IMR-90 (cell line): ENCODE measurements around the gene FOXO6. TPM values are rescaled to one million over a fixed set of nuclear protein-coding genes. Genes with fewer than 3 reads are reported as not detected.

Source experiments
- ATAC-seq: fragments of 200-7000 bp; cut with Tn5 transposase; 2 replicates; pipeline ENCODE4 v1.9.1; 2020; ENCODE audit warnings: low read depth, mild to moderate bottlenecking, moderate library complexity
- BruUV-seq: library from RNA; stranded (reverse); fragments of 400-500 nt; replicated peaks from 2 replicates; lab custom pipeline; 2021; lab: Mats Ljungman, UMichigan
- CTCF ChIA-PET: fragments of 300-600 bp; formaldehyde crosslinking; extraction: SDS; loops from one replicate; lab custom pipeline; 2021; ENCODE audit warnings: antibody characterized with exemption; lab: Yijun Ruan, JAX
- POLR2A ChIA-PET: fragments of 300-600 bp; sonication (Branson Sonifier 250); formaldehyde crosslinking; loops from one replicate; lab custom pipeline; 2022; ENCODE audit warnings: antibody characterized with exemption; ENCODE audit not compliant: unreplicated experiment; lab: Charles Lee
- DNase-seq: peaks from one replicate; pipeline ENCODE4 v3.0.0; 2013
- H2AFZ ChIP-seq: replicated peaks from 2 replicates; pipeline ENCODE3; 2013; ENCODE audit warnings: low read length, mild to moderate bottlenecking; ENCODE audit not compliant: poor library complexity
- H2AK5ac ChIP-seq: 2 replicates; pipeline ENCODE4 v1.6.1; 2013; ENCODE audit warnings: low read depth, low read length, inconsistent platforms
- H2AK9ac ChIP-seq: replicated peaks from 2 replicates; pipeline ENCODE3; 2013; ENCODE audit warnings: mild to moderate bottlenecking, low read depth, low read length, moderate library complexity; ENCODE audit not compliant: poor library complexity
- H2BK120ac ChIP-seq: 2 replicates; pipeline ENCODE4 v1.6.1; 2013; ENCODE audit warnings: low read depth, low read length, inconsistent platforms
- H2BK15ac ChIP-seq: 3 replicates; pipeline ENCODE4 v1.6.1; 2013; ENCODE audit warnings: low read depth, low read length, inconsistent platforms
- H2BK20ac ChIP-seq: 2 replicates; pipeline ENCODE4 v1.6.1; 2013; ENCODE audit warnings: low read depth, mild to moderate bottlenecking, inconsistent platforms, low read length, moderate library complexity
- H2BK5ac ChIP-seq: 2 replicates; pipeline ENCODE4 v1.6.1; 2013; ENCODE audit warnings: mild to moderate bottlenecking, low read depth, low read length, inconsistent platforms; ENCODE audit not compliant: poor library complexity, severe bottlenecking
- H3K14ac ChIP-seq: replicated peaks from 2 replicates; pipeline ENCODE4 v1.6.1; 2013; ENCODE audit warnings: low read depth, low read length, inconsistent platforms
- H3K18ac ChIP-seq: 2 replicates; pipeline ENCODE4 v1.6.1; 2013; ENCODE audit warnings: low read depth, low read length, control low read depth
- H3K23ac ChIP-seq: 2 replicates; pipeline ENCODE4 v1.6.1; 2013; ENCODE audit warnings: low read depth, low read length, inconsistent platforms
- H3K27ac ChIP-seq: 2 replicates; pipeline ENCODE4 v1.5.1; 2013; ENCODE audit warnings: mild to moderate bottlenecking, control low read depth, low read length; ENCODE audit not compliant: insufficient read depth
- H3K27me3 ChIP-seq: 2 replicates; pipeline ENCODE4 v1.6.1; 2013; ENCODE audit warnings: low read length; ENCODE audit not compliant: control insufficient read depth, insufficient read depth
- H3K36me3 ChIP-seq: 2 replicates; pipeline ENCODE4 v1.6.1; 2013; ENCODE audit warnings: low read length, mixed read lengths; ENCODE audit not compliant: control insufficient read depth, insufficient read depth
- H3K4ac ChIP-seq: 2 replicates; pipeline ENCODE4 v1.6.1; 2013; ENCODE audit warnings: low read depth, low read length, inconsistent platforms
- H3K4me1 ChIP-seq: 2 replicates; pipeline ENCODE4 v1.6.1; 2013; ENCODE audit warnings: low read length, mixed read lengths; ENCODE audit not compliant: control insufficient read depth, insufficient read depth
- H3K4me2 ChIP-seq: 2 replicates; pipeline ENCODE4 v1.6.1; 2013; ENCODE audit warnings: low read depth, mild to moderate bottlenecking, control low read depth, low read length, moderate library complexity
- H3K4me3 ChIP-seq: 2 replicates; pipeline ENCODE4 v1.5.1; 2013; ENCODE audit warnings: low read depth, mild to moderate bottlenecking, control low read depth, low read length, moderate library complexity; ENCODE audit not compliant: insufficient read depth
- H3K56ac ChIP-seq: 2 replicates; pipeline ENCODE4 v1.6.1; 2013; ENCODE audit warnings: low read length, inconsistent platforms; ENCODE audit not compliant: insufficient read depth; ENCODE audit errors: extremely low read depth
- H3K79me1 ChIP-seq, 2 experiments: 2 replicates each; pipeline ENCODE4 v1.6.1; 2013; ENCODE audit warnings: low read length in 2 of 2, inconsistent platforms in 1 of 2, low read depth in 1 of 2
- H3K9ac ChIP-seq: 2 replicates; pipeline ENCODE4 v1.6.1; 2013; ENCODE audit warnings: low read depth, low read length, control low read depth
- H3K9me1 ChIP-seq: 2 replicates; pipeline ENCODE4 v1.6.1; 2013; ENCODE audit warnings: low read length, inconsistent platforms; ENCODE audit not compliant: insufficient read depth
- H3K9me3 ChIP-seq: 2 replicates; pipeline ENCODE4 v1.6.1; 2013; ENCODE audit warnings: low read length; ENCODE audit not compliant: control insufficient read depth, insufficient read depth
- H4K20me1 ChIP-seq: 2 replicates; pipeline ENCODE4 v1.6.1; 2013; ENCODE audit warnings: low read length, inconsistent platforms; ENCODE audit not compliant: insufficient read depth
- H4K5ac ChIP-seq: 2 replicates; pipeline ENCODE4 v1.6.1; 2013; ENCODE audit warnings: mild to moderate bottlenecking, low read depth, low read length, control low read depth
- H4K8ac ChIP-seq, 2 experiments: 2 replicates each; pipeline ENCODE4 v1.6.1; 2013; ENCODE audit warnings: low read depth in 2 of 2, low read length in 2 of 2, control low read depth in 1 of 2, inconsistent platforms in 1 of 2
- H4K91ac ChIP-seq: 2 replicates; pipeline ENCODE4 v1.6.1; 2013; ENCODE audit warnings: low read depth, low read length, inconsistent platforms; ENCODE audit not compliant: insufficient read depth
- BHLHE40 ChIP-seq: fragments of 150-350 bp; IDR thresholded peaks from 2 replicates; pipeline ENCODE4 v1.6.1; 2016; ENCODE audit warnings: mild to moderate bottlenecking, low read depth, low read length
- CEBPB ChIP-seq: IDR thresholded peaks from 2 replicates; pipeline ENCODE4 v1.6.1; 2012; ENCODE audit warnings: low read depth, low read length, improper control_type of control experiment
- CHD1 ChIP-seq: IDR thresholded peaks from 2 replicates; pipeline ENCODE4 v1.6.1; 2012; ENCODE audit warnings: low read depth, low read length, improper control_type of control experiment
- FOS ChIP-seq: fragments of 150-350 bp; IDR thresholded peaks from 2 replicates; pipeline ENCODE4 v1.6.1; 2016; ENCODE audit warnings: low read depth, low read length
- MAFK ChIP-seq: IDR thresholded peaks from 2 replicates; pipeline ENCODE4 v1.6.1; 2012; ENCODE audit warnings: low read depth, low read length, improper control_type of control experiment
- MAZ ChIP-seq: IDR thresholded peaks from 2 replicates; pipeline ENCODE4 v1.6.1; 2012; ENCODE audit warnings: low read depth, mild to moderate bottlenecking, low read length, improper control_type of control experiment, moderate library complexity, borderline replicate concordance
- MXI1 ChIP-seq: IDR thresholded peaks from 2 replicates; pipeline ENCODE4 v1.6.1; 2012; ENCODE audit warnings: low read depth, mild to moderate bottlenecking, low read length, moderate library complexity, borderline replicate concordance
- POLR2A ChIP-seq: IDR thresholded peaks from 2 replicates; pipeline ENCODE4 v1.6.1; 2012; ENCODE audit warnings: mild to moderate bottlenecking, low read depth, low read length
- RAD21 ChIP-seq: IDR thresholded peaks from 2 replicates; pipeline ENCODE4 v1.6.1; 2012; ENCODE audit warnings: low read length, improper control_type of control experiment
- RCOR1 ChIP-seq: IDR thresholded peaks from 2 replicates; pipeline ENCODE4 v1.6.1; 2012; ENCODE audit warnings: mild to moderate bottlenecking, low read length, improper control_type of control experiment; ENCODE audit not compliant: insufficient replicate concordance
- RFX5 ChIP-seq: IDR thresholded peaks from 2 replicates; pipeline ENCODE4 v1.8.0; 2012; ENCODE audit warnings: low read depth, mild to moderate bottlenecking, low read length, moderate library complexity
- SMC3 ChIP-seq: fragments of 150-350 bp; IDR thresholded peaks from 2 replicates; pipeline ENCODE4 v1.6.1; 2016; ENCODE audit warnings: low read depth, mild to moderate bottlenecking, antibody characterized with exemption, low read length, moderate library complexity
- WGBS, 2 experiments: methylation state at CpG; one replicate each; pipeline versions ENCODE4 v1.1.5 to v1.1.7; 2013; ENCODE audit warnings: missing lambda C conversion rate in 2 of 2; ENCODE audit not compliant: insufficient read length in 1 of 2; ENCODE audit errors: extremely low coverage in 2 of 2; 5-methylcytosine and 5-hydroxymethylcytosine counted together
- dilution Hi-C: fragments of 300-500 bp; cut with HindIII; formaldehyde crosslinking; loops from one replicate; pipeline ENCODE4 v1.14.3; 2018; ENCODE audit warnings: low sequenced_read_pairs; ENCODE audit not compliant: unreplicated experiment
- in situ Hi-C: fragments of 300-500 bp; cut with MboI; formaldehyde crosslinking; loops from 3 replicates; pipeline ENCODE4 v1.14.3; 2019; ENCODE audit warnings: low sequenced_read_pairs, inconsistent platforms, mixed read lengths
- intact Hi-C: fragments of 100-400 bp; cut with micrococcal nuclease; formaldehyde crosslinking; loops from 2 replicates; pipeline ENCODE4 v1.10.0; 2022
- polyA plus RNA-seq, 3 experiments: library from polyadenylated mRNA; depleted of rRNA; stranded (reverse); fragments of >200 nt; gene quantifications; 2 replicates each; pipeline ENCODE4 v1.2.3, GENCODE V29; 2012; ENCODE audit warnings: low replicate concordance in 1 of 3
- total RNA-seq: library from RNA; depleted of rRNA; stranded (reverse); fragments of >200 nt; gene quantifications from 2 replicates; pipeline ENCODE4 v1.2.3, GENCODE V29; 2012
- TF ChIP-seq, protein P1 (sequence below): conservative IDR thresholded peaks from 2 replicates; pipeline ENCODE4 v1.5.1; 2012; ENCODE audit warnings: mild to moderate bottlenecking, low read depth, low read length, improper control_type of control experiment
- TF ChIP-seq, protein P2 (sequence below): fragments of 150-350 bp; IDR thresholded peaks from 2 replicates; pipeline ENCODE4 v1.6.1; 2017; ENCODE audit warnings: mild to moderate bottlenecking, antibody characterized with exemption, low read length, low read depth

FOXO6 gene
- total and polyA plus RNA-seq, 2 of the 4 experiments (the other 2 are of a cell fraction): not detected

DNA sequence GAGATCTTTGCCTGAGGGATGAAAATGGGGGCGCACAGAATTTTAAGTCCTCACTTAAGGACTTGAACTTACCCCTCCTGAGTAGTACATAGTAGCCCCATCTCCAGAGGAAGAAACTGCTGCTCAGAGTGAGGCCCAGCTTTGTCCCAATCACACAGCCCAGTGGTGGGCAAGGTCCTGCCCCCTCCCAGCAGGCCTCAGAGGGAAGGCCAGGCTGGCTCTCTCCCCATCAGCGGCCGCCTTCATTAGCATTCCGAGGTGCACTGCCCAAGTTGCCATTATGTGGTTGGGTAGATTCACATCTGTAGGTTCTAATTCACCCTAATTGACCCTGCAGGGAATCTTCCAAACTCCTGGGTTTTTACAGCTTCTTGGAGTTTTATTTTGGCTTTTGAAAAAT, 59.1 kb downstream of the FOXO6 start:
- in situ Hi-C loops: loop anchor here (25.0 kb wide), 1 partner anchor 383 kb away; no protein-coding TSS in a partner anchor
- CTCF ChIA-PET: no interaction called here

More for the DNA sequence above, 59.1 kb downstream of the FOXO6 start:
- Histone ChIP-seq H3K4ac (no peak overlapping the region), H3K9me3 (no peaks in the 10 kb centered on the region), H2AFZ (no peak overlapping the region), H4K5ac (no peak overlapping the region), H2BK15ac (no peak overlapping the region), H2BK120ac (no peak overlapping the region), H2BK20ac (no peak overlapping the region), H3K4me1 (peaks cover 2% of the 10 kb centered on the region; the same call in 1 of the 2 replicates), H3K4me3 (no peak overlapping the region), H3K9me1 (peaks cover 8% of the 10 kb centered on the region; the same call in 1 of the 2 replicates), H2AK9ac (no peak overlapping the region), H3K23ac (no peak overlapping the region), H2BK5ac (no peak overlapping the region), H3K79me1 (no peaks in the 10 kb centered on the region), H3K27ac (no peak overlapping the region), H3K4me2 (no peak overlapping the region), H3K36me3 (no peaks in the 10 kb centered on the region), H2AK5ac (no peak overlapping the region), H4K91ac (no peak overlapping the region), H3K18ac (no peak overlapping the region), H4K8ac (no peak overlapping the region), H3K14ac (no peak overlapping the region), H4K20me1 (peaks cover 4% of the 10 kb centered on the region; the same call in 1 of the 2 replicates), H3K56ac (no peak overlapping the region), H3K9ac (no peak overlapping the region), H3K27me3 (peaks cover 5% of the 10 kb centered on the region; the same call in 1 of the 2 replicates)
- ATAC-seq: no peak
- intact Hi-C loops (no loop called here), dilution Hi-C loops (no loop called here)
- no TSS peak for BruUV-seq
- POLR2A ChIA-PET: no interaction called here
- TF ChIP-seq RAD21: no peak
- TF ChIP-seq POLR2A: no peak
- no peak for TF ChIP-seq SMC3
- no peak for TF ChIP-seq MAFK
- TF ChIP-seq FOS: no peak
- TF ChIP-seq, protein P1, sequence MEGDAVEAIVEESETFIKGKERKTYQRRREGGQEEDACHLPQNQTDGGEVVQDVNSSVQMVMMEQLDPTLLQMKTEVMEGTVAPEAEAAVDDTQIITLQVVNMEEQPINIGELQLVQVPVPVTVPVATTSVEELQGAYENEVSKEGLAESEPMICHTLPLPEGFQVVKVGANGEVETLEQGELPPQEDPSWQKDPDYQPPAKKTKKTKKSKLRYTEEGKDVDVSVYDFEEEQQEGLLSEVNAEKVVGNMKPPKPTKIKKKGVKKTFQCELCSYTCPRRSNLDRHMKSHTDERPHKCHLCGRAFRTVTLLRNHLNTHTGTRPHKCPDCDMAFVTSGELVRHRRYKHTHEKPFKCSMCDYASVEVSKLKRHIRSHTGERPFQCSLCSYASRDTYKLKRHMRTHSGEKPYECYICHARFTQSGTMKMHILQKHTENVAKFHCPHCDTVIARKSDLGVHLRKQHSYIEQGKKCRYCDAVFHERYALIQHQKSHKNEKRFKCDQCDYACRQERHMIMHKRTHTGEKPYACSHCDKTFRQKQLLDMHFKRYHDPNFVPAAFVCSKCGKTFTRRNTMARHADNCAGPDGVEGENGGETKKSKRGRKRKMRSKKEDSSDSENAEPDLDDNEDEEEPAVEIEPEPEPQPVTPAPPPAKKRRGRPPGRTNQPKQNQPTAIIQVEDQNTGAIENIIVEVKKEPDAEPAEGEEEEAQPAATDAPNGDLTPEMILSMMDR: no peak
- no peak for TF ChIP-seq RCOR1
- no peak for TF ChIP-seq MAZ
- no peak for TF ChIP-seq CEBPB
- TF ChIP-seq MXI1: no peak
- no peak for TF ChIP-seq CHD1
- TF ChIP-seq BHLHE40: no peak
- TF ChIP-seq, protein P2, sequence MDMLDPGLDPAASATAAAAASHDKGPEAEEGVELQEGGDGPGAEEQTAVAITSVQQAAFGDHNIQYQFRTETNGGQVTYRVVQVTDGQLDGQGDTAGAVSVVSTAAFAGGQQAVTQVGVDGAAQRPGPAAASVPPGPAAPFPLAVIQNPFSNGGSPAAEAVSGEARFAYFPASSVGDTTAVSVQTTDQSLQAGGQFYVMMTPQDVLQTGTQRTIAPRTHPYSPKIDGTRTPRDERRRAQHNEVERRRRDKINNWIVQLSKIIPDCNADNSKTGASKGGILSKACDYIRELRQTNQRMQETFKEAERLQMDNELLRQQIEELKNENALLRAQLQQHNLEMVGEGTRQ: no peak
- TF ChIP-seq RFX5: no peak
- no CpG with 5 or more reads among the region's 4 CpGs for WGBS, 2 experiments
- DNase-seq: no peak
